HepG2 (cell line): ENCODE data around the gene HAGHL.

Experiments used
- CREB1 ChIP-seq, 2 experiments: fragments of 450-650 bp in 1 of 2; IDR thresholded peaks; 2 replicates each; pipeline ENCODE4 v1.6.1; 2016 to 2017; ENCODE audit warnings: control low read depth in 1 of 2, mild to moderate bottlenecking in 1 of 2, missing compliant biosample characterization in 1 of 2, missing genetic modification characterization in 1 of 2
- ZKSCAN5 ChIP-seq: sonication (generic); formaldehyde crosslinking; IDR thresholded peaks from 2 replicates; pipeline ENCODE4 v1.5.1; 2020; ENCODE audit warnings: mild to moderate bottlenecking, missing genetic modification reagents
- TF ChIP-seq, protein P1 (sequence below): sonication (generic); formaldehyde crosslinking; IDR thresholded peaks from 2 replicates; pipeline ENCODE4 v1.4.0; 2020; ENCODE audit warnings: missing genetic modification reagents, mild to moderate bottlenecking, borderline replicate concordance

DNA sequence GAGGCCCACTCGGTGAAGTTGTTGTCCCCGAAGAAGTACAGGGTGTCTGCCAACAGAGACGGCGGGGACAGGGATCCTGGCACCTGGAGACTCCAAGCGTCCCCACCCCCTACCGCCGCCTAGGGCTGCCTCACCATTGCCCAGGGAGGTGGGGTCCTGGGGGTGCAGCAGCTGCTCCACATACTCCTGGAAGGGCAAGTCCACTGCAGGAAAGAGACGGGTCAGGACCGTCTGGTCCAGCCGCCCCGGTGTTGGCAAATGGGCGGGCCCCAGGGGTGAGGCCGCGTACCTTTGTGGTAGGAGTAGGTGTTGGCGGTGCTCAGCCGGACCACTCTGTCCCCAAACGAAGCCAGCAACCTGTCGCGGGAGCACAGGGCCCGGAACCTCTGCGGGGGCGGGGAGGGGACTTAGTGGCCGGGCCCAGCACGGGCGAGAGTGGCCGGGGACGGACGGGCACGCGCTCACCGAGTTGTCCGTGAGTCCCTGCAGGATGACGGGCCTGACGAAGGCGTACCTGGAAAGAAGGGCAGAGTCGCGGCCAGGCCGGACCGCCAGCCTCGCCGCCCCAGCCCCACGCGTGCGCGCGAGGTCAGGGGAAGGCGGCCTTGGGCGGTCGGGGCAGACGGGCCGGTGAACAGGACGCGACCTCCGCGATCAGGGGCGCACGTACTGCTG is 43.4 kb upstream of the HAGHL start:
- TF ChIP-seq ZKSCAN5 (CRISPR knock-in tag) (no peak), CREB1 (IDR thresholded peaks at IDR 0.05) (no peak), CREB1 (CRISPR knock-in tag; IDR thresholded peaks at IDR 0.05) (no peak)
- TF ChIP-seq, protein P1, sequence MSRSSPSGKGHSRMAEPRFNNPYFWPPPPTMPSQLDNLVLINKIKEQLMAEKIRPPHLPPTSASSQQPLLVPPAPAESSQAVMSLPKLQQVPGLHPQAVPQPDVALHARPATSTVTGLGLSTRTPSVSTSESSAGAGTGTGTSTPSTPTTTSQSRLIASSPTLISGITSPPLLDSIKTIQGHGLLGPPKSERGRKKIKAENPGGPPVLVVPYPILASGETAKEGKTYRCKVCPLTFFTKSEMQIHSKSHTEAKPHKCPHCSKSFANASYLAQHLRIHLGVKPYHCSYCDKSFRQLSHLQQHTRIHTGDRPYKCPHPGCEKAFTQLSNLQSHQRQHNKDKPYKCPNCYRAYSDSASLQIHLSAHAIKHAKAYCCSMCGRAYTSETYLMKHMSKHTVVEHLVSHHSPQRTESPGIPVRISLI (CRISPR knock-in tag): no peak
